Fibroblast of lung (primary cell): Measurements from ENCODE around the gene ITCH.

Experiments
- EZH2 ChIP-seq: IDR thresholded peaks from 2 replicates; pipeline ENCODE4 v1.5.1; 2012; ENCODE audit warnings: low read length, control low read depth, mild to moderate bottlenecking; ENCODE audit errors: missing control alignments
- TF ChIP-seq, protein P1 (sequence below), 2 donors: IDR thresholded peaks in 1 of 2; conservative IDR thresholded peaks in 1 of 2; 1 replicate in 1 of 2; 2 replicates in 1 of 2; pipeline ENCODE4 v1.5.1; 2011 to 2012; ENCODE audit warnings: low read length in 2 of 2, control low read depth in 1 of 2, inconsistent platforms in 1 of 2, low read depth in 1 of 2, mild to moderate bottlenecking in 1 of 2

GRCh38 chr20:34528921-34529297 is 165.8 kb downstream of the ITCH start:
- TF ChIP-seq, protein P1, sequence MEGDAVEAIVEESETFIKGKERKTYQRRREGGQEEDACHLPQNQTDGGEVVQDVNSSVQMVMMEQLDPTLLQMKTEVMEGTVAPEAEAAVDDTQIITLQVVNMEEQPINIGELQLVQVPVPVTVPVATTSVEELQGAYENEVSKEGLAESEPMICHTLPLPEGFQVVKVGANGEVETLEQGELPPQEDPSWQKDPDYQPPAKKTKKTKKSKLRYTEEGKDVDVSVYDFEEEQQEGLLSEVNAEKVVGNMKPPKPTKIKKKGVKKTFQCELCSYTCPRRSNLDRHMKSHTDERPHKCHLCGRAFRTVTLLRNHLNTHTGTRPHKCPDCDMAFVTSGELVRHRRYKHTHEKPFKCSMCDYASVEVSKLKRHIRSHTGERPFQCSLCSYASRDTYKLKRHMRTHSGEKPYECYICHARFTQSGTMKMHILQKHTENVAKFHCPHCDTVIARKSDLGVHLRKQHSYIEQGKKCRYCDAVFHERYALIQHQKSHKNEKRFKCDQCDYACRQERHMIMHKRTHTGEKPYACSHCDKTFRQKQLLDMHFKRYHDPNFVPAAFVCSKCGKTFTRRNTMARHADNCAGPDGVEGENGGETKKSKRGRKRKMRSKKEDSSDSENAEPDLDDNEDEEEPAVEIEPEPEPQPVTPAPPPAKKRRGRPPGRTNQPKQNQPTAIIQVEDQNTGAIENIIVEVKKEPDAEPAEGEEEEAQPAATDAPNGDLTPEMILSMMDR (conservative IDR thresholded peaks at IDR 0.05 in 1 of 2, IDR thresholded peaks at IDR 0.05 in 1 of 2; ENCODE audit: low read depth in 1 of 2, low read length in 2 of 2), result no peak
- no peak for TF ChIP-seq EZH2
